ENCODE results near the gene TTC28. TPM values are rescaled to one million over a fixed set of nuclear protein-coding genes. Genes with fewer than 3 reads are reported as not detected.

Gene TTC28
- total RNA-seq, 6 experiments from 2014 or later = 10.8 to 18.9 (median 13.6) TPM

GRCh38 chr22:27982106-27982505, 697.5 kb downstream of the TTC28 start:
- H3K36me3 Mint-ChIP-seq (ENCODE audit: low read depth) = peaks cover 7% of the 10 kb centered on the region
- TF ChIP-seq CTCF (IDR thresholded peaks at IDR 0.05) = no peak
- no peaks in the 10 kb centered on the region for H3K9me3 Mint-ChIP-seq
- H3K4me1 Mint-ChIP-seq (ENCODE audit: low read depth) = peaks cover 2% of the 10 kb centered on the region; the same call in 1 of the 2 replicates
- DNase-seq = no peak
- H3K27ac Mint-ChIP-seq = no peak overlapping the region
- no peaks in the 10 kb centered on the region; the same call in 1 of the 2 replicates for H3K27me3 Mint-ChIP-seq (ENCODE audit: insufficient read depth)
- H3K4me3 Mint-ChIP-seq = no peak overlapping the region

GRCh38 chr22:27980424-27981148, 699.1 kb downstream of the TTC28 start:
- Mint-ChIP-seq H3K4me1 (ENCODE audit: low read depth) (no peaks in the 10 kb centered on the region), H3K27me3 (ENCODE audit: insufficient read depth) (no peaks in the 10 kb centered on the region; the same call in 1 of the 2 replicates), H3K9me3 (no peaks in the 10 kb centered on the region), H3K27ac (no peak overlapping the region), H3K4me3 (no peak overlapping the region), H3K36me3 (ENCODE audit: low read depth) (peaks cover 7% of the 10 kb centered on the region)
- no peak for DNase-seq
- TF ChIP-seq CTCF (IDR thresholded peaks at IDR 0.05) = no peak

- H3K36me3 Mint-ChIP-seq (ENCODE audit: low read depth) = no peaks in the 10 kb centered on the region
- no peak overlapping the region for H3K27ac Mint-ChIP-seq
- DNase-seq = no peak
- no peak for TF ChIP-seq CTCF (IDR thresholded peaks at IDR 0.05)
- no peaks in the 10 kb centered on the region for H3K9me3 Mint-ChIP-seq
- no peaks in the 10 kb centered on the region for H3K27me3 Mint-ChIP-seq (ENCODE audit: insufficient read depth)
- H3K4me1 Mint-ChIP-seq (ENCODE audit: low read depth) = peaks cover 4% of the 10 kb centered on the region; the same call in 1 of the 2 replicates
- H3K4me3 Mint-ChIP-seq = no peak overlapping the region
Measured at GRCh38 chr22:27978802-27979201, 700.8 kb downstream of the TTC28 start.

DNA sequence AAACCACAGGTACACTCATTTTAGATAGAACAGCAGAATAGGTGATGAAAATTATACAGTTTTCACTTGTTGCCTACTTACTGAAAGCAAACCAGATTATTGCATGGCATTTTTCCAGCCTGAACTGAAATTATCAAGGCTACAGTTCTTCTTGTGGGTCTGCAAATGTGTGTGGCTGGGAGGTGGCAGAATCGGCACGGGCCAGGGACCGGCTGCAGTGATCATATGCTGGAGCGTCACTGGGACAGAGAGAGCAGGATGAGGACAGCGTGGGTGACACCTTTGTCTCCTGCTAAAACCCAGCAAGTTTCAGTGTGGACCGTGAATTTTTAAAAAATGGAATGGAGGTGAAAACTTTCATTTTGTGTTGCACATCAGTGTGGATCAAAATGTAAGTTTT, 701.3 kb downstream of the TTC28 start:
- no peak overlapping the region for H3K4me3 Mint-ChIP-seq

GRCh38 chr22:27976586-27976985, 703.1 kb downstream of the TTC28 start:
- DNase-seq = no peak
- Mint-ChIP-seq H3K36me3 (ENCODE audit: low read depth) (peaks cover 5% of the 10 kb centered on the region; the same call in 1 of the 2 replicates), H3K4me3 (no peak overlapping the region), H3K9me3 (no peaks in the 10 kb centered on the region; the same call in 1 of the 2 replicates), H3K27me3 (ENCODE audit: insufficient read depth) (no peaks in the 10 kb centered on the region), H3K27ac (no peak overlapping the region), H3K4me1 (ENCODE audit: low read depth) (peaks cover 25% of the 10 kb centered on the region)
- no peak for TF ChIP-seq CTCF (IDR thresholded peaks at IDR 0.05)

More for the DNA sequence above, 701.3 kb downstream of the TTC28 start:
- H3K27ac Mint-ChIP-seq = no peak overlapping the region
- H3K9me3 Mint-ChIP-seq = no peaks in the 10 kb centered on the region
- no peak for TF ChIP-seq CTCF (IDR thresholded peaks at IDR 0.05)
- no peak for DNase-seq
- no peaks in the 10 kb centered on the region for H3K27me3 Mint-ChIP-seq (ENCODE audit: insufficient read depth)
- peaks cover 9% of the 10 kb centered on the region for H3K4me1 Mint-ChIP-seq (ENCODE audit: low read depth)
- H3K36me3 Mint-ChIP-seq (ENCODE audit: low read depth) = no peaks in the 10 kb centered on the region
